Tibial nerve (tissue), 4 donors: ENCODE measurements around the gene TBC1D1.

Experiments used
- EP300 ChIP-seq, 2 donors: sonication (generic); formaldehyde crosslinking; IDR thresholded peaks; one replicate each; pipeline ENCODE4 v1.6.1; 2017; ENCODE audit warnings: antibody characterized with exemption in 2 of 2, mild to moderate bottlenecking in 1 of 2
- POLR2A ChIP-seq, 2 donors: fragments of 450-650 bp; IDR thresholded peaks; one replicate each; pipeline ENCODE4 v1.6.1; 2017; ENCODE audit warnings: antibody characterized with exemption in 2 of 2, mild to moderate bottlenecking in 2 of 2, moderate library complexity in 2 of 2
- TF ChIP-seq, protein P1 (sequence below), 5 experiments: fragments of 200-600 bp in 3 of 5; fragments of 450-650 bp in 2 of 5; sonication (generic) in 3 of 5; IDR thresholded peaks; one replicate each; pipeline ENCODE4 v1.5.1; 2016 to 2019; ENCODE audit warnings: antibody characterized with exemption in 5 of 5, mild to moderate bottlenecking in 3 of 5, moderate library complexity in 2 of 5

- TF ChIP-seq, protein P1, sequence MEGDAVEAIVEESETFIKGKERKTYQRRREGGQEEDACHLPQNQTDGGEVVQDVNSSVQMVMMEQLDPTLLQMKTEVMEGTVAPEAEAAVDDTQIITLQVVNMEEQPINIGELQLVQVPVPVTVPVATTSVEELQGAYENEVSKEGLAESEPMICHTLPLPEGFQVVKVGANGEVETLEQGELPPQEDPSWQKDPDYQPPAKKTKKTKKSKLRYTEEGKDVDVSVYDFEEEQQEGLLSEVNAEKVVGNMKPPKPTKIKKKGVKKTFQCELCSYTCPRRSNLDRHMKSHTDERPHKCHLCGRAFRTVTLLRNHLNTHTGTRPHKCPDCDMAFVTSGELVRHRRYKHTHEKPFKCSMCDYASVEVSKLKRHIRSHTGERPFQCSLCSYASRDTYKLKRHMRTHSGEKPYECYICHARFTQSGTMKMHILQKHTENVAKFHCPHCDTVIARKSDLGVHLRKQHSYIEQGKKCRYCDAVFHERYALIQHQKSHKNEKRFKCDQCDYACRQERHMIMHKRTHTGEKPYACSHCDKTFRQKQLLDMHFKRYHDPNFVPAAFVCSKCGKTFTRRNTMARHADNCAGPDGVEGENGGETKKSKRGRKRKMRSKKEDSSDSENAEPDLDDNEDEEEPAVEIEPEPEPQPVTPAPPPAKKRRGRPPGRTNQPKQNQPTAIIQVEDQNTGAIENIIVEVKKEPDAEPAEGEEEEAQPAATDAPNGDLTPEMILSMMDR (IDR thresholded peaks at IDR 0.05) = no peak
- TF ChIP-seq POLR2A (IDR thresholded peaks at IDR 0.05) (no peak), EP300 (IDR thresholded peaks at IDR 0.05) (no peak)
Observed at GRCh38 chr4:38136604-38137003, 245.7 kb downstream of the TBC1D1 start.
